Smooth muscle cell (in vitro differentiated cells): ENCODE measurements around the gene CBS. TPM values are rescaled to one million over a fixed set of nuclear protein-coding genes. Genes with fewer than 3 reads are reported as not detected.
"Not testable (repeated sequence)": the region's sequence is repeated elsewhere in the genome, so short reads cannot be mapped to it uniquely, and the experiment has no call there.

Experiments used
- DNase-seq: peaks from one replicate; lab custom pipeline; 2025; ENCODE audit not compliant: unreplicated experiment; lab: John Stamatoyannopoulos, UW
- H2AFZ ChIP-seq: fragments of 200-600 bp; sonication (generic); 2 replicates; pipeline ENCODE4 v1.6.0; 2016; ENCODE audit warnings: antibody characterized with exemption, low read depth, mild to moderate bottlenecking
- H3F3A ChIP-seq: fragments of 200-600 bp; sonication (generic); 2 replicates; pipeline ENCODE4 v1.6.0; 2017; ENCODE audit warnings: antibody characterized with exemption, low read depth
- H3K27ac ChIP-seq: fragments of 200-600 bp; sonication (generic); 2 replicates; pipeline ENCODE4 v1.5.1; 2016; ENCODE audit warnings: low read depth, mild to moderate bottlenecking
- H3K27me3 ChIP-seq: fragments of 200-600 bp; sonication (generic); 2 replicates; pipeline ENCODE4 v1.6.1; 2016; ENCODE audit warnings: low read depth, mild to moderate bottlenecking
- H3K36me3 ChIP-seq: fragments of 200-600 bp; sonication (generic); 2 replicates; pipeline ENCODE4 v1.5.1; 2016; ENCODE audit warnings: low read depth
- H3K4me1 ChIP-seq: fragments of 200-600 bp; sonication (generic); 2 replicates; pipeline ENCODE4 v1.5.1; 2016; ENCODE audit warnings: low read depth
- H3K4me2 ChIP-seq: fragments of 200-600 bp; sonication (generic); 2 replicates; pipeline ENCODE4 v1.6.0; 2016; ENCODE audit warnings: mild to moderate bottlenecking
- H3K4me3 ChIP-seq: fragments of 200-600 bp; sonication (generic); 2 replicates; pipeline ENCODE4 v1.5.1; 2016; ENCODE audit warnings: mild to moderate bottlenecking
- H3K79me2 ChIP-seq: fragments of 200-600 bp; sonication (generic); 2 replicates; pipeline ENCODE4 v1.6.0; 2016; ENCODE audit warnings: low read depth, mild to moderate bottlenecking
- H3K9ac ChIP-seq: fragments of 200-600 bp; sonication (generic); 2 replicates; pipeline ENCODE4 v1.6.0; 2016; ENCODE audit warnings: low read depth
- H3K9me3 ChIP-seq: fragments of 200-600 bp; sonication (generic); replicated peaks from 2 replicates; pipeline ENCODE4 v1.5.1; 2016; ENCODE audit warnings: low read depth
- H4K20me1 ChIP-seq: fragments of 200-600 bp; sonication (generic); 2 replicates; pipeline ENCODE4 v1.6.0; 2016; ENCODE audit warnings: low read depth
- WGBS: methylation state at CpG from one replicate; pipeline ENCODE4 v1.1.7; 2016; ENCODE audit warnings: low lambda C conversion rate; 5-methylcytosine and 5-hydroxymethylcytosine counted together
- polyA plus RNA-seq: library from polyadenylated mRNA; unstranded; fragments of >200 nt; fragmentation: Nextera tagmentation; extraction: Ambion mirVana; gene quantifications from 2 replicates; pipeline ENCODE4 v1.2.1, GENCODE V29; 2016
- total RNA-seq: library from RNA; depleted of rRNA; stranded (reverse); fragments of >200 nt; gene quantifications from 2 replicates; pipeline ENCODE4 v1.2.3, GENCODE V29; 2014

The CBS gene
- total RNA-seq (18.5 and 25.7 TPM in 2 replicates), polyA plus RNA-seq (43.8 and 44.5 TPM in 2 replicates)

DNA sequence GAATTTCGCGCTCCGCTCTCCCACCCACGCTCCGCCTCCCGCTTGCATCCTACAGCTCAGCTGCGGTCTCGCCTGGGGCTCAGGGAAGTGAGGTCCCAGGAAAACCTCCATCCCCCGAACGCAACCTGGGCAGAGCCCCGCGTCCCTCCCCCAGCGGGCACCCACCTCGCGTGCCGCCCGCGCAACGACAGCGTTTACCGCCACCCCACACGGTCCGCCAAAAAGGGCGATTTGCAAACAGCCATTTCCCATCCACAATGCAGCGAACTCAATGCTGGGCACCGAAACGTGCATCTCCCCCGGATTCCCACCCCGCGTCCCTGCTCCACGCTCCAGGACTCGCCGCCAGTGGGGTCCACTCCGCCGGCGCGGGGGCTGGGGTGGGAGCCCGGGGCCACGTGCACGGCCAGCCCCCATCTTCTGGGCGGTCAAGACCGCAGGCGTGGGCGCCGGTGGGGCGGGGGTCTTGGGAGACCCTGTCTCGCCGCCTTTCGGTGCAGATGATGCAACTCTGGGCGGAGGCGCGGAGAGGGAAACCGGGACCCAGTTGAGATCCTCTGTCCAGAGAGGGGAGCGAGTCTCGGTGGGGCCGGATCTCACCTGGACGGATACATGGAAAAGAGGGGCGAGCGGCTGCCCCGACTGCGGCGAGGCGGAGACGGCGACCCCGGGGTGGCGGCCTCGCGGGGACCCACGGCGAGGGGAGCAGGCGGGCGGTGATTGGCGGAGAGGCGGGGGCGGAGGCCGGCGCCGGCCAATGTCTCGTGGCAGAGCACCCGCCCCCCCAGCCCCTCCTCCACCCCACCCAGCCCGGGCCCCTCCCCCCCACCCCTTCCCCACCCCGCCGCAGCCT lies at the start of gene CBS:
CBS (minus strand) TSS at position 666 of the 853 bp plus-strand sequence. CDS start 3,642 bp downstream, outside the sequence.
- H2AFZ ChIP-seq, H3K4me2 ChIP-seq, H3K9me3 ChIP-seq, DNase-seq, H3K9ac ChIP-seq, H3F3A ChIP-seq, H4K20me1 ChIP-seq, H3K4me3 ChIP-seq, H3K79me2 ChIP-seq, H3K4me1 ChIP-seq, H3K27ac ChIP-seq, H3K36me3 ChIP-seq, H3K27me3 ChIP-seq: not testable (repeated sequence)
- WGBS = no CpG with 5 or more reads among the region's 84 CpGs

DNA sequence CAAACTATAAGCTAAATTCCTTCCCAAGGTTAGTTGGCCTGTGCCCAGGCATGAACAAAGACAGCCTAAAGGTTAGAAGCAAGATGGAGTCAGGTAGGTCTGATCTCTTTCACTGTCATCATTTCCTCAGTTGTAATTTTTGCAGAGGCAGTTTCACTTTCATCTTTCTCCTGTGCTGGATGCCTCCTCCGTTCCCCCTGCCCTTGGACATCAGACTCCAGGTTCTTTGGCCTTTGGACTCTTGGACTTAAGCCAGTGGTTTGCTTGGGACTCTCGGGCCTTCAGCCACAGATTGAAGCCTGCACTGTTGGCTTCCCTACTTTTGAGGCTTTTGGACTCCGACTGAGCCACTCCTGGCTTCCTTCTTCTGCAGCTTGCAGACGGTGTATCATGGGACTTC lies 40.3 kb upstream of the CBS start:
- not testable (repeated sequence) for H3K9me3 ChIP-seq, H3F3A ChIP-seq, H3K79me2 ChIP-seq, H3K36me3 ChIP-seq, H3K27me3 ChIP-seq, H3K9ac ChIP-seq, H4K20me1 ChIP-seq, H3K4me2 ChIP-seq, H3K4me1 ChIP-seq, H3K4me3 ChIP-seq, H2AFZ ChIP-seq, H3K27ac ChIP-seq, DNase-seq
- no CpG with 5 or more reads among the region's 4 CpGs for WGBS

DNA sequence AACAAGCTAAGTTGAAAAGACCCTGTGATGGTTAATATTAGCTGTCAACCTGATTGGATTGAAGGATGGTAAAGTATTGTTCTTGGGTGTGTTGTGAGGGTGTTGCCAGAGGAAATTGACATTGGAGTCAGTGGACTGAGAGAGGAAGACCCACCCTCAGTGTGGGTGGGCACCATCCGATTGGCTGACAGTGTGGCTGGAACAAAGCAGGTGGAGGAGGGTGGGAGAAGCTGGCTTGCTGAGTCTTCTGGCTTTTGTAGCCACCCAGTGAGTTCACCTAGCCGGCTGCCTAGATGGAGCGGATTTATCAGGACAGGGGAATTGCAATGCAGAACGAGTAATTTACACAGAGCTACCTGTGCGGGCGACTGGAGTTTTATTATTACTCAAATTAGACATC lies 38.8 kb upstream of the CBS start:
- WGBS = no CpG with 5 or more reads among the region's 6 CpGs

DNA sequence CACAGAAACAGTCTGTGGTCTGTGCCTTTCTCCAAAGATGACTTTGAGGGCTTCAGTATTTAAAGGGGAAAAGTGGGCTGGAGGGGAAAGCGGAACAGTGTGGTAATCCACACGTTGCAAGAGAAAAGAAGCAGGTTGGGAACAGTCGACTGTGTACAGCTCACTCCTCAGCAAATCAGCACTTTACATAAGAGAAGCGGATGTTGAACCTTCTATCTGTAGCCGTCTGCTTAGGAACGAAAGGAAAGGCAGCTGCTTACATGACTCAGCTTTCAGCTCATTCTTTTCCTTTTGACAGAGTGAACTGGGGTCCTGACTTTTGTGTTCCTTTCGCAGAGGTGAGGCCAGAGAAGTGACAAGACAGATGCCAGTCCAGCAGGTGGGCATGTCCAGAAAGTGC lies 33.4 kb upstream of the CBS start:
- not testable (repeated sequence) for H3K9me3 ChIP-seq, H3K4me1 ChIP-seq, H3K27ac ChIP-seq, H4K20me1 ChIP-seq, H3K4me3 ChIP-seq, H3K27me3 ChIP-seq, H3K4me2 ChIP-seq, H3F3A ChIP-seq, H3K36me3 ChIP-seq, H3K79me2 ChIP-seq, DNase-seq, H3K9ac ChIP-seq, H2AFZ ChIP-seq
- WGBS = no CpG with 5 or more reads among the region's 7 CpGs

More for the DNA sequence above, 38.8 kb upstream of the CBS start:
- H2AFZ ChIP-seq, H3K27ac ChIP-seq, H3K4me3 ChIP-seq, H3K36me3 ChIP-seq, H3K4me2 ChIP-seq, H3K4me1 ChIP-seq, H3K79me2 ChIP-seq, H3F3A ChIP-seq, H4K20me1 ChIP-seq, H3K9ac ChIP-seq, H3K27me3 ChIP-seq, H3K9me3 ChIP-seq, DNase-seq: not testable (repeated sequence)

DNA sequence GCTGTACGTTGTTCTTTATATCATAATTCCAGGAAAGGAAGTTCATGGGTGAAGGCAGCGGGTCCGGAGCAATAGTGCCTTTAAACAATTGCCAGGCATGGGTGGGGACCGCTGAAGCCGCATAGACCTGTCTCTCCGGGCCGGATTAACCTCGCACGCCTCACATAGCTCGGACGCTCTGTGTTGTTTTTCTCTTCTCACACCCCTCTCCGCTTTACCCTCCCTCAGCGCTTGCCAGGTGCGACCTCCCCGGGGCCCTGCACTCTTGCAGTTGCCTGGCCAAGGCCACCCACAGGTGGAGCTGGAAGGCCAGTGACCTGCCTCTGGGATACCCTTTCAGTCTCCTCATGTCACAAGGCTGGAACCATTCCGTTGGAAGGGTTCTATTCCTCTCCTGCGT lies 32.5 kb upstream of the CBS start:
- H3K27me3 ChIP-seq, H3K9me3 ChIP-seq, H4K20me1 ChIP-seq, DNase-seq, H3K4me1 ChIP-seq, H3F3A ChIP-seq, H2AFZ ChIP-seq, H3K36me3 ChIP-seq, H3K4me3 ChIP-seq, H3K27ac ChIP-seq, H3K9ac ChIP-seq, H3K79me2 ChIP-seq, H3K4me2 ChIP-seq: not testable (repeated sequence)
- no CpG with 5 or more reads among the region's 17 CpGs for WGBS

DNA sequence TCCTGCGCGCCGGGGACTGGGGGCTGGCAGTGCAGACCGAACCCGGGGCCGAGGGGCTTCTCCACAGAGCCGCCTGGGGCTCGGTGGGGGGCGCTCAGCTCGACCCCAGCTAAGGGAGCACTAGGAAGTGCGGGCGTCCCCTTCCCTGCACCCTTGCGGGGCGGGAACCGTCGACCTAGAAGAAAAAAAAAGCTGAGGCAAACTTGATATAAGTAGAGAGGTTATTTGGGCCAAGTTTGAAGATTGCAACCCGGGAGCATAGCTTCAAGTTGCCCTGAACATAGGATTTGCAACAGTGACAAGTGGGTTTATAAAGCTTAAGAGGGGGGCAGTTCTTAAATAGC lies 32.1 kb upstream of the CBS start:
- DNase-seq, H2AFZ ChIP-seq: not testable (repeated sequence)
- WGBS = no CpG with 5 or more reads among the region's 17 CpGs

DNA sequence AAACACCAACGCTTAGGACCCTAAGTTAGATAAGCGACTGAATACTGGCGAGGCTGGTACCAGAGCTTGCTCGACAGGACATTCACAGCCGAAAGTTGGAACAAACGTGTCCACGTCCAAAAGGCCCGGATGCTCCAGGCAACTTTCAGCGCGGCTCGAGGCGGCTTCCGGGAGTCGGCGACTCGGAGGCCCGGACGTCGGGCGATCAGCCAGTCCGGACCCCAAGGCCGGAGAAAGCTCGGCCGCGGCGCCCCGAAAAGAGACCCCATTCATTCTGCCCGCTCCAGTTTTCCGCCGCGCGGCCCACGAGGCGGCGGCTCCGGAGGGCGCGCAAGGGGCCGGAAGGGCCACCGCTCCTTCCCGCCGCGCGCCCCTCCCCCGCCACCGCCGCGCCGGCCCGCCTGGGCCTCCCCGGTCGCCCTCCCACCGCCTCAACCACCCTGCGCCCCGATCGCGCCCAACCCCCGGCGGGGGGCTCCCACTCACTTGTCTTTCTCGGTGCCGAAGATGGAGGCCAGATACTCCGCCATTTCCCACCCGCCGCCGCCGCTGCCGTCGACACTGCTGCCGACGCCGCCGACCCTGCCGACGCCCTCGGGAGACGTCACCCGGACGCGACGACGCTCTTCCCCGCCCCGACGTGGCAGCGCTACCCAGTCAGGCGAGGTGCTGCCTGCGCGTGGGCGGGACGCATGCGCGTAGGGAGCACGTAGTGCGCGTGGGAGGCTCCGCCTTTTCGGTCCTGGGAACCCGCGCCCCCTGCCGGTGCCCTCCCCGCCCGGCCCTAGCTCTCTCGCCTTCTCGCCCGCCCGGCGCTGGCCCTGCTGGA lies 31.5 kb upstream of the CBS start, which contains the start of gene U2AF1:
U2AF1 (minus strand) TSS at position 606 of the 829 bp plus-strand sequence; CDS start at position 530, 76 bp downstream.
- peak within 1 kb of the TSS; percentile 52 for H3K4me3 ChIP-seq
- H3F3A ChIP-seq, DNase-seq, H2AFZ ChIP-seq, H3K79me2 ChIP-seq, H3K36me3 ChIP-seq, H3K4me2 ChIP-seq, H4K20me1 ChIP-seq, H3K4me1 ChIP-seq, H3K27me3 ChIP-seq, H3K9me3 ChIP-seq: not testable (repeated sequence)
- WGBS = no CpG with 5 or more reads among the region's 107 CpGs
- H3K27ac ChIP-seq = peak within 1 kb of the TSS; percentile 49
- H3K9ac ChIP-seq = peak within 1 kb of the TSS; percentile 75

More for the DNA sequence above, 32.1 kb upstream of the CBS start:
- not testable (repeated sequence) for H4K20me1 ChIP-seq, H3K4me1 ChIP-seq, H3K9me3 ChIP-seq, H3K27me3 ChIP-seq, H3K36me3 ChIP-seq, H3K4me3 ChIP-seq, H3K79me2 ChIP-seq, H3F3A ChIP-seq, H3K27ac ChIP-seq, H3K9ac ChIP-seq, H3K4me2 ChIP-seq

DNA sequence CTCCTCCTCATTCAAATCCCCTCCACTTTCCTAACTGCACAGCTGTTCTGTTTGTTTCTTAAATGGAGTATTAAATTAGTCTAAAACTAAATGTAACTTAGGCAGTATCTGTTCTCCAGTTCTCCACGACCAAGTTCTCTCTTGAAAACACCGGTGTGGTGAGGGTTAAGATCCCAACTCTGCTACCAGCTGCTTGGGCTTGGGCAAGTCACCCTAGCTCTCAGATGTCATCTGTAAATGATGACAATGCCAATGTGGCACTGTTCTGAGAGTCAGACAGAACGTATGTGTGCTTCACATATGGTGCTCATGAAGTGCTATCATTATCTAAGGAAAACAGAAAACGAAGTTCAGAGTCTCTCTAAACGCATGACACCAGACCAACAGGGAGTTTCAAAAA lies 29.0 kb upstream of the CBS start:
- not testable (repeated sequence) for H3K9ac ChIP-seq, H3K9me3 ChIP-seq, H3K4me1 ChIP-seq, DNase-seq, H3K4me2 ChIP-seq, H3K27ac ChIP-seq, H4K20me1 ChIP-seq, H3F3A ChIP-seq, H2AFZ ChIP-seq, H3K36me3 ChIP-seq, H3K79me2 ChIP-seq, H3K4me3 ChIP-seq, H3K27me3 ChIP-seq
- WGBS = 100% methylated on average over 2 of the region's 5 CpGs
